A549 (cell line): ENCODE measurements around the gene BEST2. TPM values are rescaled to one million over a fixed set of nuclear protein-coding genes. Genes with fewer than 3 reads are reported as not detected.

Experiments used
- ATAC-seq, 2 experiments: fragments of 200-7000 bp in 1 of 2; fragments of >200 bp in 1 of 2; cut with Nextera tagmentation in 1 of 2; cut with Tn5 transposase in 1 of 2; 3 replicates each; pipeline versions ENCODE4 v1.8.0 to v1.9.1; 2018 to 2020; ENCODE audit warnings: mild to moderate bottlenecking in 1 of 2, moderate library complexity in 1 of 2
- CTCF ChIA-PET: fragments of 300-600 bp; sonication (Branson Sonifier 250); formaldehyde crosslinking; extraction: SDS; loops from one replicate; lab custom pipeline; 2021; ENCODE audit warnings: antibody characterized with exemption, inconsistent platforms; lab: Yijun Ruan, JAX
- POLR2A ChIA-PET: fragments of 350-600 bp; formaldehyde crosslinking; extraction: SDS; loops from one replicate; lab custom pipeline; 2021; ENCODE audit warnings: antibody characterized with exemption, inconsistent platforms; lab: Yijun Ruan, JAX
- DNase-seq, 2 experiments: peaks; one replicate each; pipeline versions ENCODE4 v3.0.0 to v3.0.0-alpha.2; 2011 to 2016; ENCODE audit warnings: low read depth in 1 of 2, low spot score in 1 of 2
- FAIRE-seq: peaks from 2 replicates; lab custom pipeline; 2011; peaks lifted over from hg19 to GRCh38; lab: Jason Lieb, UNC
- H3K27ac ChIP-seq, 2 experiments: fragments of >200 bp; sonication (Bioruptor Twin); formaldehyde crosslinking; 3 replicates each; pipeline ENCODE4 v1.5.1; 2016 to 2017
- H3K4me1 ChIP-seq: fragments of >200 bp; sonication (Bioruptor Twin); formaldehyde crosslinking; 3 replicates; pipeline ENCODE4 v1.6.1; 2016
- H3K4me2 ChIP-seq: fragments of >200 bp; sonication (Bioruptor Twin); formaldehyde crosslinking; 3 replicates; pipeline ENCODE4 v1.6.1; 2016
- H3K4me3 ChIP-seq: fragments of >200 bp; sonication (Bioruptor Twin); formaldehyde crosslinking; 3 replicates; pipeline ENCODE4 v1.5.1; 2016
- H3K9me3 ChIP-seq: fragments of >200 bp; sonication (Bioruptor Twin); formaldehyde crosslinking; 3 replicates; pipeline ENCODE4 v1.6.1; 2016
- BHLHE40 ChIP-seq: IDR thresholded peaks from 2 replicates; pipeline ENCODE4 v1.6.1; 2012; ENCODE audit warnings: low read depth, low read length, inconsistent platforms
- CBX2 ChIP-seq: fragments of 200-600 bp; sonication (generic); IDR thresholded peaks from 2 replicates; pipeline ENCODE4 v1.6.1; 2016; ENCODE audit warnings: low read depth, mild to moderate bottlenecking, borderline replicate concordance
- CBX8 ChIP-seq: fragments of 200-600 bp; sonication (generic); IDR thresholded peaks from 2 replicates; pipeline ENCODE4 v1.6.1; 2016
- CEBPB ChIP-seq, 2 experiments: fragments of >200 bp in 1 of 2; sonication (Bioruptor Twin) in 1 of 2; formaldehyde crosslinking in 1 of 2; IDR thresholded peaks; 2 replicates each; pipeline ENCODE4 v1.6.1; 2012 to 2016
- EHF ChIP-seq: fragments of 250-450 bp; sonication (Bioruptor Pico); IDR thresholded peaks from 2 replicates; pipeline ENCODE4 v1.5.0; 2020; ENCODE audit warnings: mild to moderate bottlenecking
- EHMT2 ChIP-seq: fragments of 200-600 bp; sonication (generic); IDR thresholded peaks from 2 replicates; pipeline ENCODE4 v1.6.1; 2016; ENCODE audit warnings: antibody characterized with exemption, low read depth, mild to moderate bottlenecking, moderate library complexity
- FOSB ChIP-seq: fragments of 250-450 bp; sonication (Bioruptor Pico); IDR thresholded peaks from 2 replicates; pipeline ENCODE4 v1.5.0; 2020; ENCODE audit warnings: mild to moderate bottlenecking, moderate library complexity
- FOSL2 ChIP-seq, 2 experiments: fragments of 450-650 bp in 1 of 2; fragments of >200 bp in 1 of 2; sonication (Bioruptor Twin) in 1 of 2; formaldehyde crosslinking; IDR thresholded peaks; 2 replicates each; pipeline versions ENCODE4 v1.5.0 to v1.6.1; 2016 to 2020; ENCODE audit warnings: mild to moderate bottlenecking in 1 of 2, moderate library complexity in 1 of 2
- HDAC2 ChIP-seq: fragments of 200-600 bp; sonication (generic); IDR thresholded peaks from 2 replicates; pipeline ENCODE4 v1.6.1; 2016
- HES2 ChIP-seq: fragments of >200 bp; sonication (Bioruptor Twin); formaldehyde crosslinking; IDR thresholded peaks from 2 replicates; pipeline ENCODE4 v1.6.1; 2016
- HOXA7 ChIP-seq: fragments of 250-450 bp; sonication (Bioruptor Pico); IDR thresholded peaks from 2 replicates; pipeline ENCODE4 v1.5.0; 2020; ENCODE audit warnings: mild to moderate bottlenecking, moderate library complexity
- HOXB13 ChIP-seq: fragments of 250-450 bp; sonication (Bioruptor Pico); IDR thresholded peaks from 2 replicates; pipeline ENCODE4 v1.5.0; 2020; ENCODE audit warnings: low read depth, mild to moderate bottlenecking, moderate library complexity
- HOXB5 ChIP-seq: fragments of 250-450 bp; sonication (Bioruptor Pico); IDR thresholded peaks from 2 replicates; pipeline ENCODE4 v1.5.0; 2020; ENCODE audit warnings: mild to moderate bottlenecking, moderate library complexity
- JUN ChIP-seq, 2 experiments: fragments of >200 bp; sonication (Bioruptor Twin); formaldehyde crosslinking; IDR thresholded peaks; 2 replicates in 1 of 2; 3 replicates in 1 of 2; pipeline ENCODE4 v1.6.1; 2016 to 2017
- JUNB ChIP-seq: fragments of >200 bp; sonication (Bioruptor Twin); formaldehyde crosslinking; IDR thresholded peaks from 2 replicates; pipeline ENCODE4 v1.6.1; 2016
- MYC ChIP-seq: IDR thresholded peaks from 2 replicates; pipeline ENCODE4 v1.6.1; 2012; ENCODE audit warnings: mild to moderate bottlenecking, inconsistent platforms, low read length, improper control_type of control experiment, borderline replicate concordance
- NFE2L2 ChIP-seq: fragments of 150-350 bp; conservative IDR thresholded peaks from 2 replicates; pipeline ENCODE4 v1.6.1; 2014; ENCODE audit warnings: low read length
- NPAS2 ChIP-seq: fragments of 250-450 bp; sonication (Bioruptor Pico); IDR thresholded peaks from 2 replicates; pipeline ENCODE4 v1.8.0; 2022; ENCODE audit warnings: mild to moderate bottlenecking, moderate library complexity, borderline replicate concordance
- NR3C1 ChIP-seq: fragments of >200 bp; sonication (Bioruptor Twin); formaldehyde crosslinking; IDR thresholded peaks from 3 replicates; pipeline ENCODE4 v1.6.1; 2017
- POLR2A ChIP-seq: IDR thresholded peaks from 2 replicates; pipeline ENCODE4 v1.6.1; 2012; ENCODE audit warnings: mild to moderate bottlenecking, low read length
- RARB ChIP-seq: fragments of 250-450 bp; sonication (Bioruptor Pico); IDR thresholded peaks from 2 replicates; pipeline ENCODE4 v1.8.0; 2021; ENCODE audit warnings: mild to moderate bottlenecking, moderate library complexity
- SMC3 ChIP-seq: fragments of >200 bp; sonication (Bioruptor Twin); formaldehyde crosslinking; IDR thresholded peaks from 3 replicates; pipeline ENCODE4 v1.6.1; 2018; ENCODE audit warnings: inconsistent platforms
- SREBF2 ChIP-seq: fragments of 450-650 bp; IDR thresholded peaks from 2 replicates; pipeline ENCODE4 v1.6.1; 2014; ENCODE audit warnings: mild to moderate bottlenecking, moderate library complexity
- TFCP2L1 ChIP-seq: fragments of 250-450 bp; sonication (Bioruptor Pico); IDR thresholded peaks from 2 replicates; pipeline ENCODE4 v1.5.0; 2021; ENCODE audit warnings: mild to moderate bottlenecking
- TP53 ChIP-seq: fragments of 250-450 bp; sonication (Bioruptor Pico); IDR thresholded peaks from 2 replicates; pipeline ENCODE4 v1.5.0; 2021; ENCODE audit warnings: mild to moderate bottlenecking, moderate library complexity
- ZFP36 ChIP-seq: fragments of 450-650 bp; IDR thresholded peaks from 2 replicates; pipeline ENCODE4 v1.6.1; 2014; ENCODE audit warnings: borderline replicate concordance; ENCODE audit not compliant: partially characterized antibody
- ZSCAN20 ChIP-seq: fragments of 250-450 bp; sonication (Bioruptor Pico); IDR thresholded peaks from 2 replicates; pipeline ENCODE4 v1.8.0; 2022; ENCODE audit warnings: mild to moderate bottlenecking, moderate library complexity
- WGBS: methylation state at CpG from one replicate; pipeline ENCODE4 v1.1.6; 2017; ENCODE audit errors: missing lambda C conversion rate; 5-methylcytosine and 5-hydroxymethylcytosine counted together
- polyA plus RNA-seq, 4 experiments: library from polyadenylated mRNA; depleted of rRNA in 3 of 4; stranded (reverse); fragments of >200 nt; fragmentation: RNase III in 1 of 4; extraction: RNeasy Plus Mini Kit Qiagen cat#74134 plus additional on column Dnase treatment in 1 of 4; gene quantifications; 2 replicates in 3 of 4; 3 replicates in 1 of 4; pipeline ENCODE4 v1.2.3, GENCODE V29; 2011 to 2017
- TF ChIP-seq, protein P1 (sequence below): fragments of >200 bp; sonication (Bioruptor Twin); formaldehyde crosslinking; IDR thresholded peaks from 3 replicates; pipeline ENCODE4 v1.5.1; 2016
- TF ChIP-seq, protein P2 (sequence below): IDR thresholded peaks from 2 replicates; pipeline ENCODE4 v1.6.1; 2012; ENCODE audit warnings: low read depth, borderline replicate concordance

Gene BEST2
- polyA plus RNA-seq, 2 of the 4 experiments (the other 2 are of a cell fraction), result not detected

DNA sequence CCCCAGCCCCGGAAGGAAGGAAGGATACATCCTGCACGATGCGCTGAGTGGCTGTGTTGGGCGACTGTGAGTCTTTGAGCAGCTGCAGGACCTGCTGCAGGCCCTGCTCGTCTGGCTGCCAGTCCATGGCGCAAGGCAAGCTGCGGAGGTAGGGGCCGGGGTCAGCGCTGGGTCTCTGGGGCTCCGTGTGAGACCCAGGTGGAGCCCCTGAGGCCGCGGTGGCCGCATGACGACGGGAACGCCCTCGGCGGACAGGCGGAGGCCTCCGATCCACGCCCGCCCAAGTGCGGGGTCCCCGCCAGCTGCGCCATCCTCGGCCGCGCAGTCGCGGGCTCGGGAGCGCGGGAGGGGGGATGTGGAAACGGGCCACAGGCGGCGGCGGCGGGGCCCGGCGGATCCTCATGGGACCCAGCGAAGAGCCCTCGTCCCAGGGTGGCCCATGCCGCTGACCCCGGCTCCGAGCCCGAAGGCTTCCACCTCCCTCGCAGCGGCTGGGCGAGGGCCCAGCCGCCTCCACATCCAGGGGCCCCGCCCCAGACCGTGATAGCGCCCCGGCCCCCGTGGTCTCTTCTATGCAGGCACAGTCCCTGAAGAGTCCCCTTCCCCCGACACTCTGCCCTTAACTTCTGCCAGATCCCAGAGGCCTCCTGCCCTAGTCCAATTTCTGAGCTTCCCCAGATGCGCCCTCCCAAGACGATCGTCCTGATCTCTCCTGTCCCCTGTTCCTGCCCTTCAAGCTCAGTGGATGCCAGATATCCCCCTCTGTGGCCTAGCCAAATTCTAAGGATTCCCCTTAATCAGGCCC, 30.5 kb upstream of the BEST2 start:
- FAIRE-seq, result no peak
- 90% methylated on average over 29 of the region's 59 CpGs for WGBS
- peak overlapping the region; percentile 76 for H3K4me3 ChIP-seq
- CTCF ChIA-PET, result interaction anchor here (0.9 to 3.3 kb wide), 6 partner anchors 26 to 75 kb away, joined by 3 to 11 read pairs (median 6); no protein-coding TSS in a partner anchor
- POLR2A ChIA-PET, result interaction anchor here (0.7 kb wide), 1 partner anchor 13 kb away, joined by 3 read pairs; the partner anchor contains the start of gene TRIR
- no peaks in the 10 kb centered on the region for H3K9me3 ChIP-seq
- H3K27ac ChIP-seq, result peak overlapping the region; percentile 91 to 99; a peak in 5 of 6 replicates
- peaks cover 10% of the 10 kb centered on the region; the same call in 1 of the 3 replicates for H3K4me1 ChIP-seq
- TF ChIP-seq JUNB, result no peak
- TF ChIP-seq TFCP2L1 (CRISPR knock-in tag), result no peak
- no peak for DNase-seq
- no peak for ATAC-seq
- H3K4me2 ChIP-seq, result peak overlapping the region; percentile 94

- ATAC-seq (peak in 1 of 2 experiments; percentile 34; a peak in 3 of 6 replicates), FAIRE-seq (no peak)
- WGBS, result 14% methylated on average over 11 of the region's 65 CpGs
Measured at GRCh38 chr19:12721656-12722565, 29.7 kb upstream of the BEST2 start.

DNA sequence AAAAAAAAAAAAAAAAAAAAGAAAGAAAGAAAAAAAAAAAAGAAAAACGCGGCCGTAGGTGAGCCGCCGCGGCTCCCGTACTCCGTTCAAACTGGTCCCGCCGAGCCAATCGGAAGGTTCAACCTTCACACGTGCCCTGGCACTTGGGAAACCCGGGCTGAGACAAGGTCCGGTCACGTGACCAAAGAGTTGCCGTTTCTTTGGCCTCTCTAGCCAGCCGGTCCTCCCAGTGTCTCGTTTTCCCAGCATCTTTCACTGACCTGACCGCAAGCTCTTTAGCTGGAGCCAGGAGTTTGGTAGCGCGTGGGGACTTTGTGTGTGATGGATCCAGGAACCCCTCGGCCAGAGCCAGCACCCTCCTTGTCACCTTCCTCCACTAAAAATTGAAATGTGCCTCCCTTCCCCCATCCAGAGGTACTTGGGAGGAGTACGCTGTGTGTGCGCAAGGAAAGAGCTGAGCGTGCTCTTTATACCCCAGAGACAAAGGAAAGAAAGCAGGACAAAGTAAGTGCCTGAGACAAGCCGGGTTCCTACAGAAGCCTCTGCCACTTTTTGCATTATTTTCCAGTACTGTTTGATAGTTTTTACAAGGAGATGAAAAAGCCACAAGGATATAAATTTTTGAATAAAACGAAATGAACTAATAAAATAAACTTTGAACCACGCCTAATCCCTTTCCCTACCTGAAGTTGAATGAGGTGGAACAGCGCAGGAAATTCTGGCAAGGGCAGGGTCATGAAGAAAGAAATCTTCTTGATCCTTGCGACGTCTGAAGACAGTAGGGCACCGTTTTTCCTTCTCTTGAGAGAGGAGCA, 28.8 kb upstream of the BEST2 start:
- FAIRE-seq (no peak), DNase-seq (peak; percentile 96 to 99), ATAC-seq (peak; percentile 86 to 90)
- H3K27ac ChIP-seq, result peak overlapping the region; percentile 91 to 99
- H3K4me2 ChIP-seq, result peak overlapping the region; percentile 94
- H3K9me3 ChIP-seq, result no peaks in the 10 kb centered on the region
- 2% methylated on average over 31 of the region's 32 CpGs for WGBS
- CTCF ChIA-PET, result interaction anchor here (0.9 to 3.3 kb wide), 8 partner anchors 13 to 125 kb away, joined by 3 to 11 read pairs (median 4); no protein-coding TSS in a partner anchor
- POLR2A ChIA-PET, result interaction anchor here (0.6 to 1.5 kb wide), 4 partner anchors 11 to 83 kb away, joined by 3 to 16 read pairs (median 4); partner anchors contain the start of gene TRIR
- H3K4me1 ChIP-seq, result peaks cover 10% of the 10 kb centered on the region; the same call in 1 of the 3 replicates
- peak overlapping the region; percentile 76 for H3K4me3 ChIP-seq
- TF ChIP-seq RARB (CRISPR knock-in tag) (no peak), HOXB5 (no peak), JUN (IDR thresholded peaks at IDR 0.05) (peak; percentile 58 to 62; a peak in 3 of 5 replicates), CBX2 (no peak), SREBF2 (no peak), HDAC2 (no peak), NPAS2 (CRISPR knock-in tag) (peak; percentile 39; the same call in 1 of the 2 replicates), NFE2L2 (no peak), ZFP36 (no peak), HOXA7 (CRISPR knock-in tag) (no peak), MYC (no peak), EHF (no peak), BHLHE40 (peak; percentile 69), POLR2A (peak; percentile 38; the same call in 1 of the 2 replicates), TFCP2L1 (CRISPR knock-in tag) (no peak), CBX8 (no peak), NR3C1 (no peak), TP53 (CRISPR knock-in tag) (no peak), FOSB (CRISPR knock-in tag) (no peak), EHMT2 (no peak)
- TF ChIP-seq, protein P1, sequence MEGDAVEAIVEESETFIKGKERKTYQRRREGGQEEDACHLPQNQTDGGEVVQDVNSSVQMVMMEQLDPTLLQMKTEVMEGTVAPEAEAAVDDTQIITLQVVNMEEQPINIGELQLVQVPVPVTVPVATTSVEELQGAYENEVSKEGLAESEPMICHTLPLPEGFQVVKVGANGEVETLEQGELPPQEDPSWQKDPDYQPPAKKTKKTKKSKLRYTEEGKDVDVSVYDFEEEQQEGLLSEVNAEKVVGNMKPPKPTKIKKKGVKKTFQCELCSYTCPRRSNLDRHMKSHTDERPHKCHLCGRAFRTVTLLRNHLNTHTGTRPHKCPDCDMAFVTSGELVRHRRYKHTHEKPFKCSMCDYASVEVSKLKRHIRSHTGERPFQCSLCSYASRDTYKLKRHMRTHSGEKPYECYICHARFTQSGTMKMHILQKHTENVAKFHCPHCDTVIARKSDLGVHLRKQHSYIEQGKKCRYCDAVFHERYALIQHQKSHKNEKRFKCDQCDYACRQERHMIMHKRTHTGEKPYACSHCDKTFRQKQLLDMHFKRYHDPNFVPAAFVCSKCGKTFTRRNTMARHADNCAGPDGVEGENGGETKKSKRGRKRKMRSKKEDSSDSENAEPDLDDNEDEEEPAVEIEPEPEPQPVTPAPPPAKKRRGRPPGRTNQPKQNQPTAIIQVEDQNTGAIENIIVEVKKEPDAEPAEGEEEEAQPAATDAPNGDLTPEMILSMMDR, result no peak
- TF ChIP-seq, protein P2, sequence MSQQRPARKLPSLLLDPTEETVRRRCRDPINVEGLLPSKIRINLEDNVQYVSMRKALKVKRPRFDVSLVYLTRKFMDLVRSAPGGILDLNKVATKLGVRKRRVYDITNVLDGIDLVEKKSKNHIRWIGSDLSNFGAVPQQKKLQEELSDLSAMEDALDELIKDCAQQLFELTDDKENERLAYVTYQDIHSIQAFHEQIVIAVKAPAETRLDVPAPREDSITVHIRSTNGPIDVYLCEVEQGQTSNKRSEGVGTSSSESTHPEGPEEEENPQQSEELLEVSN, result no peak

More at GRCh38 chr19:12721656-12722565, 29.7 kb upstream of the BEST2 start:
- Histone ChIP-seq H3K4me2 (peak overlapping the region; percentile 94), H3K27ac (peak overlapping the region; percentile 91 to 99), H3K4me3 (peak overlapping the region; percentile 76), H3K4me1 (peaks cover 10% of the 10 kb centered on the region; the same call in 1 of the 3 replicates), H3K9me3 (no peaks in the 10 kb centered on the region)
- CTCF ChIA-PET, result interaction anchor here (0.9 to 3.3 kb wide), 6 partner anchors 12 to 74 kb away, joined by 4 to 11 read pairs (median 6); no protein-coding TSS in a partner anchor
- POLR2A ChIA-PET, result interaction anchor here (0.6 to 0.7 kb wide), 2 partner anchors 12 to 84 kb away, joined by 3 read pairs; partner anchors contain the start of gene TRIR
- no peak for TF ChIP-seq NR3C1
- TF ChIP-seq SMC3, result no peak
- no peak for TF ChIP-seq FOSB (CRISPR knock-in tag)
- no peak for TF ChIP-seq HES2
- no peak for TF ChIP-seq ZSCAN20 (CRISPR knock-in tag)
- no peak for TF ChIP-seq CEBPB (IDR thresholded peaks at IDR 0.05)
- no peak for TF ChIP-seq HOXB13 (CRISPR knock-in tag)
- TF ChIP-seq NFE2L2, result no peak
- no peak for TF ChIP-seq FOSL2 (IDR thresholded peaks at IDR 0.05)
- TF ChIP-seq FOSL2 (CRISPR knock-in tag; IDR thresholded peaks at IDR 0.05), result no peak
- no peak for TF ChIP-seq CBX2
- DNase-seq, result peak; percentile 24 to 31
